ENCODE results near the gene DACH1.

- TF ChIP-seq CTCF (IDR thresholded peaks at IDR 0.05 in 2 of 3, conservative IDR thresholded peaks at IDR 0.05 in 1 of 3; ENCODE audit: borderline replicate concordance in 1 of 3, insufficient read depth in 1 of 3, low read depth in 2 of 3, low read length in 2 of 3) (no peak), ZNF274 (IDR thresholded peaks at IDR 0.05; ENCODE audit: low read depth, low read length) (no peak), JUND (IDR thresholded peaks at IDR 0.05) (no peak), EZH2 (IDR thresholded peaks at IDR 0.05) (no peak), CEBPB (IDR thresholded peaks at IDR 0.05; ENCODE audit: low read depth) (no peak)
Observed at GRCh38 chr13:71632206-71632605, 234.8 kb downstream of the DACH1 start.

All from HCT116 (cell line).